NK-92 (cell line): ENCODE results near the gene CACUL1.
"Not testable (repeated sequence)": the region's sequence is repeated elsewhere in the genome, so short reads cannot be mapped to it uniquely, and the experiment has no call there.

Experiments
- DNase-seq: peaks from one replicate; lab custom pipeline; 2025; ENCODE audit not compliant: unreplicated experiment; lab: John Stamatoyannopoulos, UW

Gene CACUL1

DNA sequence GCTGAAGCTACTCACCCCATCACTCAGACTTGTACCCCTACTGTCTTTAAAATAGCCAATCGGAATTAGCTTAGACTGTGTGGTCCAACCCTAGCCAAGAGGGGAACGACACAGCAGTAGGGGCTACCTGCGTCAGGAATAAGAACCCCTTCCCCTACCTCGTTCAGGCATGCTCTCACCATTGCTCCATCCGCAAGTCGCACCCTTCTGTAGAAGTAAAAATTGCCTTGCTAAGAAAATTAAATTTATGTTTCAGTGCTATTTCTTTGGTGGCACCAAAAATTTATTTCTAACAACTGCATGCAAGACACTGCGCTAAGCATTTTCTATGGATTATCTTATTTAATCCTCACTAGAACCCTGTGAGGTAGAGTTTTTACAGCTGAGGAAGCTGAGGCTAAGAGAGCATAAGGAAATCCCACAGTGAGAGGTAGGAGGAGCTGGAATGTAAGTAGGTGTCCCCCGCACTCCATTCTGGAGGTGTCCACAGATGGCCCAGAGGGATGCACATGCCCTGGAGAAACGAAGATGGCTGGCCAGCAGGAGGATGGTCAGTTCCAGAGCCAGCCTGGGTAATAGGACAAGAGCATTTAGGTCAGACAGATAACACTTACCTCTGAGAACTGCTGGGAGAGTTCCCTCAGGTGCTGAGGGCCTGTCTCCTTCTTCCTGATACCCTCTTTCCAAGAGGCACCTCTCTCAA lies 15.3 kb upstream of the CACUL1 start:
- no peak for DNase-seq

DNA sequence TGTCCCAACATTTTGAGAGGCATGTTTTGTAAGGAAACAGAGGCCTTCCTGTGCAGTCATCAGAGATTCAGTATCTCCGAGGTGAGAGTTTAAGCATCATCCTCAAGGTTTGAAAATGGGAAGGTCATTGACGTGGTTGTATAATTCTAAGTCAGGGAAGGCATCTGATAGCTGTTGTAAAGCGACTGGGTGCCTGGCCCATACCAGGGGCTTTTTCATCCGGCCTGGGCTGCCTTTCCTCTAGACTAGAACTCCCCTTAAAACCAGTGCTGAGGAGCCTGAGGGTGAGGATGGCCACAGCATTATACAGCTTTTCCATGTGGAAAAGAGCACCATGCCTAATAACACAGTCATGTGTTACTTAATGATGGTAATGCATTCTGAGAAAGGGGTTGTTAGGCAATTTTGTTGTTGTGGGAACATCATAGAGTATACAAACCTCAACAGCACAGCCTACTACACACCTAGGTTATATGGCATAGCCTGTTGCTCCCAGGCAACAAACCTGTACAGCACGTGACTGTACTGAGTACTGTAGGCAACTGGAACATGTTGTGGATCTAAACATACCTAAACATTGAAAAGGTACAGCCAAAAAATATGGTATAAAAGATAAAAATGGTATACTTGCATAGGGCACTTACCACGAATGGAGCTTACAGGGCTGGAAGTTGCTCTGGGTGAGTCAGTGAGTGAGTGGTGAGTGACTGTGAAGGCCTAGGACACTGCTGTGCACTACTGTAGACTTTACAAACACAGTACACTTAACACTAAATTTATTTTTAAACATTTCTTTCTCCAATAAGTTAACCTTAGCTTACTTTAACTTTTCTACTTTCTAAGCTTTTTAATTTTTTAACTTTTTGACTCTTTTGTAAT lies 13.5 kb upstream of the CACUL1 start:
- no peak for DNase-seq

- DNase-seq, result no peak
These were observed 12.7 kb upstream of the CACUL1 start for GRCh38 chr10:118767297-118768040.

DNA sequence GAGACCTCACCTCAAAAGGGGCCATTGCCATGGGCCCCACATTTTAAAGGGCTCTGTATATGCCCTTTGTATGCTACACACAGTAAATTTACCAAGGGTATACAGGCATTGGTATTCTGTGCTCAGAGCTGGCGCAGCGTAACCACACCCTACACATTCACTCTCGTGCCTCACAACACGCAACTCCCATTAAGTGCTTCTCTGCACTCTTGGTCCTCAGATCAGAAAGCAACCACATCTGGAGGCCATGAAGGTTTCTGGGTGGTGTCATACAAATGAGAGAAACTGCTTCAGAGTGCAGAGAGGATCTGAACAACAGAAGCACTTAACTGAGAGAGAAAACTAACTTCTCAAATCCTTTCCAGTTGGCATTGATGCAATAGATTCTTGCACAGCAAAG lies 9.4 kb upstream of the CACUL1 start:
- DNase-seq, result no peak

DNA sequence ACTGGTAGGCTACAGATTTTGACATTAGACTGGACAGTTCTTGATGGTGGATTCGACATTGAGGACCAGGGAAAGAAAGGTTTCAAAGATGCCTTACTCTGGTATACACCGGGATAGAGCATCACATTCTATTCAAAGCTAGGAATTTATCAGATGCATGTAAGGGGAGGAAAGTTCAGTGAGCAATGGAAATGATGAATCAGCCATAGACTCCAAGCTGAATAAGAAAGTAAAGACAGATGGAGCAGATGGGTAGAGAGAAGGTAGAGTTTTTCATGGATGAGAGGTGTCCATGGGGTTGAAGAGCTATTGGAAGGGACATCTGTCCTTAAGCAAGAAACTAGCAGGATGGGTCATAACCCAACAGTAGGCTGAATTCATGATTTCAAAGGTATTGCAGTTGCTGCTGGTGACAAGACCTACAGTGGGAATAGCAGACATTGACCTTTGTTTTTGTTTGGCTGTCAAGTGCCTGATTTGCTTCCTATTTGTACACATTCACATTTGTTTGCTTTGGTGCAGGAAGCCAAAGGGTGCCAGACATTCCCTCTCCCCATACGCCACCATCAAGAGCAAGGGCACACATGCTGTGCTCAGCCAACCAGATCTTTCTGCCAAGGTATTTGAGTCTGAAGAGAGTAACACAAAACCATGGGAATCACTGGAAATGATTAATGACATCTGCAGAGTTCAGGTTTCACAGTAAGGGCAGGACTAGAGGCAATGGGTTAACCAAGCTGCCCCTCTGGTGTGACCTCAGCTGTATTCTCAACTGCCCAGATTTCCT lies 8.6 kb upstream of the CACUL1 start:
- DNase-seq, result no peak

DNA sequence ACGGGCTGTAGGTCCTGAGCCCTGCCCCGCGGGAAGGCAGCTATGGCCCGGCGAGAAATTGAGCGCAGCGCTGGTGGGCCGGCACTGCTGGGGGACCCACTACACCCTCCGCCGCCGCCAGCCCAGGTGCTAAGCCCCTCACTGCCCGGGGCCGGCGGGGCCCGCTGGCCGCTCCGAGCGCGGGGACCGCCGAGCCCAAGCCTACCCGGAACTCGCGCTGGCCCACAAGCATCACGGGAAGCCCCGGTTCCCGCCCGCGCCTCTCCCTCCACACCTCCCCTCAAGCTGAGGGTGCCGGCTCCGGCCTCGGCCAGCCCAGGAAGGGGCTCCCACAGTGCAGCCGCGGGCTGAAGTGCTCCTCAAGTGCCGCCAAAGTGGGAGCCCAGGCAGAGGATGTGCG lies 5.5 kb upstream of the CACUL1 start:
- DNase-seq, result no peak

DNA sequence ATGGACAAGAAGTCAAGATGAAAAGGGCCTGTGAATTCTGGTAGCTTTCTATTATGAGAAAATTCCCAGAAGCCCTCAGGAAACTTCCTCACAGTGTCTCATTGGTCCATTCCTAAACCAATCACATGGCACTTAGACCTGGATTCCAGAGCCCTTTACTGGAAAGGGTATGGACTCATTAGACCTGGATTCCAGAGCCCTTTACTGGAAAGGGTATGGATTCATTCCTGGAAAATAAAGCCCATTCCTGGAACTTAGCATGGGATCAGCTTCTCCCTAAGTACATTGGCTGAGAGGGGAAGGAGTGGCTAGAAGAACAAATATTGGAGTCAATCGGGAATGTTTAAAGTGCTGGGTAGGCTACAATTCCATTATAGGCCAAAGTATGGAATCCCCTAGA lies 3.7 kb upstream of the CACUL1 start:
- no peak for DNase-seq

- DNase-seq, result no peak
These were observed 578 bp downstream of the CACUL1 start for GRCh38 chr10:118754229-118754555.

DNA sequence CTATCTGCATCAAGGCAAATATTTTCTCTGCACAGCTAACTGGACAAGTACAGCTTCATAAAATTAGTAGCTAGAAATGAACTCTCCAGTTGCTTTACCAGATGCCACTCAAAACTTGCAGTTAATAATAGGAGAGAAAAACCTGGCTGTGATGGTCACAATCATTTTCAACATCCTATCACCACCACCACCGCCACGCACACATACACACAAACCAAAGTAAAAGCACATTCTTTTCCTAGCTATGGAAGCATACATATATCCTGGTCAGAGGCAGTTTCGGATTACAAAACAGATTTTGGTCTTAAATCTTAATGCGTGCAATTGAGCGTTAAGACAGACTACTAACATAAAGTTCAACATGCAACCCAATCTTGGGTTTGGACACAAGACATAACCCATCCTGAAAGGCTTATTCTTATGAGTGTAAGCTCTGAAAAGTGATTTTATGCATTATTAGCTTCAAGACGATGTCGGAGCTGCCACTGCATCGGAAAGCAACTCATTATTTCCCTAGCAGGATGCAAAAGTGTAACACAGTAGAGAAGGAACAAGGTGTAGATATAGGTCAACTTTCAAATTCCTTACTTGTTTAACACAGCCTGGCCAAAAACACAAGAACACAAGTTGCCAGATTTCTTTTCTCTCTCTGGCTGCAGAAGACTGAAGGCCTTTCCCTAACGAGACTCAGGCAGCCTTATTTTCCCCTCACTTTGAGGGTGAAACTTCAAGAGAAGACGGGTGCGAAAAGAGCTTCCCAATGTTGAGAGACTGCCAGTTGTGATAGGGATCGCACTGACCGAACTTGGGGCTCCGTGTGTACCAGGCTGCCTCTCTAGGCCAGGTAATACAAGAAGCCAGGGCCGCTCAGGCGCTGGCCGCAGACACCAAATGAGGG lies 1.2 kb downstream of the CACUL1 start:
- DNase-seq, result no peak

GRCh38 chr10:118752409-118752808 lies 2.4 kb downstream of the CACUL1 start:
- DNase-seq, result no peak

DNA sequence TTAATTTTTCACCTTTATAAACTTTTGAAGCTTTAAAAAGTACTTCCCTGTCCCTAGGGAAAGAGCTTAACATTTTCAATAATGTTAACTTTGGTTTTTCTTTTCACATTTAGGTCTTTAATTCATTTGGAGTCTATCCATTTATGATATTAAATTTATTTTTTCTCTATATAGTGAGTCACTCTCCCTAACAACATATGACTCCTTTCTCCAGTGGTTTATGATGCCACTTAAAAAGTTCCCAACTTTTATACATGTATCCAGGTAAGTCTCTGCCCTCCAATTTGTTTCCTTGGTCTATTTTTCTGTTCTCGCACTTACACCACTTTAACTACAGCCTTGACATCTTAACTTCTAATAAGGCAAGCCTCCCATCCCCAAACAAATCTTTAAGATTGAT lies 3.5 kb downstream of the CACUL1 start:
- DNase-seq, result no peak

- DNase-seq, result no peak
These were observed 6.7 kb downstream of the CACUL1 start for GRCh38 chr10:118748041-118748440.

- DNase-seq, result no peak
These were observed 8.5 kb downstream of the CACUL1 start for GRCh38 chr10:118746246-118746645.

DNA sequence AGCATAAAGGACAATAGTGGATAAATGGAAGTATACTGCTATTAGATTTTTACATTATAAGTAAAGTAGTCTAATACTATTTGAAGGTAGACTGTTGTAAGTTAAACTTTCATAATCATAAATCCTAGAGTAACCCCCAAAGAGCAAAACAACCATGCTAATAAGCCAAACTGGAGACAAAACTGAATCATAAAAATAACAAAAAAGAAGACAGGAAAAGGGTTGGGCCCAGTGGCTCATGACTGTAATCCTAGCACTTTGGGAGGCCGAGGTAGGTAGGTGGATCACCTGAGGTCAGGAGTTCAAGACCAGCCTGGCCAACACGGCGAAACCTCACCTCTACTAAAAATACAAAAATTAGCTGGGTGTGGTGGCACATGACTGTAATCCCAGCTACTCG lies 9.7 kb downstream of the CACUL1 start:
- DNase-seq, result no peak

DNA sequence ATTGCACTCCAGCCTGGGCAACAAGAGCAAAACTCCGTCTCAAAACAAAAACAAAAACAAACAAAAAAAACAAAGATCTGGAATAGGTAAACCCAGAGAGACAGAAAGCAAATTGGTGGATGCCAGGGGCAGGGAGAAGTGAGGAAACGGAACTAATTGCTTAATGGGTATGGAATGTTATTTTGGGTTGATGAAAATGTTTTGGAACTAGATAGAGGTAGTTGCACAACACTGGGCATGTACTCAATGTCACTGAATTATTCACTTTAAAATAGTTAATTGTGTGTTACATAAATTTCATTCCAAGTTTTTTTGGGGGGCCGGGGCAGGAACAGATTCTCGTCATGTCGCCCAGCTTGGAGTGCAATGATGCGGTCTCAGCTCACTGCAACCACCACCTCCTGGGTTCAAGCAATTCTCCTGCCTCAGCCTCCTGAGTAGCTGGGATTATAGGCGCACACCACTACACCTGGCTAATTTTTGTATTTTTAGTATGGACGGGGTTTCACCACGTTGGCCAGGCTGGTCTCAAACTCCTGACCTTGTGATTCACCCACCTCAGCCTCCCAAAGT lies 10.3 kb downstream of the CACUL1 start:
- DNase-seq, result not testable (repeated sequence)

DNA sequence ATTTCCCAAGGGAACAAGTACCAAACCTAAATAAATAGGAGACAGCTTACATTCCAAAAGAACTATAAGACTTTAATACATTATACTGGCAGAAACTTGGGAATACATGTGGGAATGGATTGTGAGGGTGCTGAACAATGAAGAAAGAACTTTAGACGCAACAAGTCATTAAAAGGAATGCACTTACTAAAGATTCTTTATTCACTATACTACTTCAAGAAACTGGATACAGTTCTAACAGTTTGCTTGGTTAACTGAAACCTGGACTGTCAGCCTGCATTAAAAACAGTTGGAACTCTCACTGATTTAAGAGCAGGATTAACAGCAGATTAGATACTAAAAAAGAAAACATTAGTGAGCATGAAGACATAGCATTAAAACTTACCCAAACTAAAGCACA lies 12.0 kb downstream of the CACUL1 start:
- no peak for DNase-seq

DNA sequence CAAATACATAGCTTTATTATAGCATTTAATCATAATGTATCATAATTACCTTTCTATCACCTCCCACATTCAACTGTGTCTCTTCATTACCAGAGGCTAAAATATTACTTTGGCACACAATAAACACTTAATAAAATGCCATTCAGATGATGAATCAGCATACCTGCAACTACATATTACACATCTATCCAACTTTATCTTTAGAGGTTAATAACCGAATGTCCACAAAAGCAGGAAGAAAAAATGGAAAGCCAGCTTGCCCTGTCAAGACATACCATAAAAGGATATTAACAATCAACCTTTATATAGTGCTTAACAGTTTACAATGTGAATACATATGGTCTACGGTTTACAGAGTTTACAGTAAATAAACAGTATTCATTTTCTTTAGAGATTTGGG lies 12.7 kb downstream of the CACUL1 start:
- DNase-seq, result no peak

- no peak for DNase-seq
These were observed 16.4 kb downstream of the CACUL1 start for GRCh38 chr10:118738406-118738805.

GRCh38 chr10:118737603-118738302 lies 17.0 kb downstream of the CACUL1 start:
- DNase-seq, result no peak
